Neural progenitor cell (in vitro differentiated cells): ENCODE measurements around the gene ATL2.

ENCODE experiments used
- CTCF ChIP-seq: fragments of 200-600 bp; sonication (generic); IDR thresholded peaks from 2 replicates; pipeline ENCODE4 v1.5.1; 2017; ENCODE audit warnings: antibody characterized with exemption, mild to moderate bottlenecking
- EZH2 ChIP-seq: fragments of 200-600 bp; sonication (generic); IDR thresholded peaks from 2 replicates; pipeline ENCODE4 v1.6.1; 2017; ENCODE audit warnings: antibody characterized with exemption, mild to moderate bottlenecking, moderate library complexity
- EZH2phosphoT487 ChIP-seq: fragments of 200-600 bp; sonication (generic); IDR thresholded peaks from 2 replicates; pipeline ENCODE4 v1.6.1; 2017; ENCODE audit warnings: antibody characterized with exemption

DNA sequence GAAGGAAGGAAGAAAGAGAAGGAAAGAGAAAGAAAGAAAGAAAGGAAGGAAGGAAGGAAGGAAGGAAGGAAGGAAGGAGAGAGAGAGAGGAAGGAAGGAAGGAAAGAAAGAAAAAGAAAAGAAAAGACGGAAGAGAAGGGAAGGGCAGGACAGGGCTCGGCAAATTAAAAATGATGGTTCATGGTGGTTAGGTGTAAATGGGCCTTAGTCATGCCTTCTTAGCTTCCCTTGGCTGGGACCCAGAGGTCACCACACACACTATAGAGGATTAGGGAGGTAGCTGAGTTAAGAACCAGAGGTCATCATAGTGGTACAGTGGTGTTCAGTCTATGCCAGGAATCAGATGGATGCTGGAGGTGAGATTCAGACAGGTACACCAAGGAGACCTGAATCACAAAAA, 9.3 kb upstream of the ATL2 start:
- TF ChIP-seq CTCF = no peak
- TF ChIP-seq EZH2 = no peak
- TF ChIP-seq EZH2phosphoT487 = no peak
